GM12874 (cell line): Measurements from ENCODE around the gene ADORA3.

Experiments
- CTCF ChIP-seq: IDR thresholded peaks from 2 replicates; pipeline ENCODE4 v1.5.1; 2011; ENCODE audit warnings: low read depth, mild to moderate bottlenecking, control low read depth, low read length, moderate library complexity; ENCODE audit not compliant: insufficient read depth

ADORA3 gene

GRCh38 chr1:111503585-111504060 is at the start of gene ADORA3, which contains the start of gene TMIGD3:
Gene ADORA3, minus strand, starts transcription at chr1:111503633. Its CDS starts 279 bp downstream, at chr1:111503354.
Gene TMIGD3, minus strand, starts transcription at chr1:111503633. Its CDS starts 279 bp downstream, at chr1:111503354.
- no peak for TF ChIP-seq CTCF

GRCh38 chr1:111553196-111553595 is 49.8 kb upstream of the ADORA3 start:
- no peak for TF ChIP-seq CTCF

- TF ChIP-seq CTCF: no peak
These were observed 49.2 kb upstream of the ADORA3 start for GRCh38 chr1:111552587-111552986.

- no peak for TF ChIP-seq CTCF
These were observed 48.4 kb upstream of the ADORA3 start for GRCh38 chr1:111551623-111552411.

- no peak for TF ChIP-seq CTCF
These were observed 38.8 kb upstream of the ADORA3 start for GRCh38 chr1:111542187-111542586.

- no peak for TF ChIP-seq CTCF
These were observed 38.3 kb upstream of the ADORA3 start for GRCh38 chr1:111541721-111542120.

- TF ChIP-seq CTCF: no peak
These were observed 37.5 kb upstream of the ADORA3 start for GRCh38 chr1:111540928-111541327.
